ENCODE data around the gene NPAS1. TPM values are rescaled to one million over a fixed set of nuclear protein-coding genes. Genes with fewer than 3 reads are reported as not detected.
A peak's percentile ranks its signal among the peaks of the same experiment; 100 is the strongest.

NPAS1 gene
- total and polyA plus RNA-seq, 10 donors, result 0.85 to 6.3 (median 2.4) TPM

DNA sequence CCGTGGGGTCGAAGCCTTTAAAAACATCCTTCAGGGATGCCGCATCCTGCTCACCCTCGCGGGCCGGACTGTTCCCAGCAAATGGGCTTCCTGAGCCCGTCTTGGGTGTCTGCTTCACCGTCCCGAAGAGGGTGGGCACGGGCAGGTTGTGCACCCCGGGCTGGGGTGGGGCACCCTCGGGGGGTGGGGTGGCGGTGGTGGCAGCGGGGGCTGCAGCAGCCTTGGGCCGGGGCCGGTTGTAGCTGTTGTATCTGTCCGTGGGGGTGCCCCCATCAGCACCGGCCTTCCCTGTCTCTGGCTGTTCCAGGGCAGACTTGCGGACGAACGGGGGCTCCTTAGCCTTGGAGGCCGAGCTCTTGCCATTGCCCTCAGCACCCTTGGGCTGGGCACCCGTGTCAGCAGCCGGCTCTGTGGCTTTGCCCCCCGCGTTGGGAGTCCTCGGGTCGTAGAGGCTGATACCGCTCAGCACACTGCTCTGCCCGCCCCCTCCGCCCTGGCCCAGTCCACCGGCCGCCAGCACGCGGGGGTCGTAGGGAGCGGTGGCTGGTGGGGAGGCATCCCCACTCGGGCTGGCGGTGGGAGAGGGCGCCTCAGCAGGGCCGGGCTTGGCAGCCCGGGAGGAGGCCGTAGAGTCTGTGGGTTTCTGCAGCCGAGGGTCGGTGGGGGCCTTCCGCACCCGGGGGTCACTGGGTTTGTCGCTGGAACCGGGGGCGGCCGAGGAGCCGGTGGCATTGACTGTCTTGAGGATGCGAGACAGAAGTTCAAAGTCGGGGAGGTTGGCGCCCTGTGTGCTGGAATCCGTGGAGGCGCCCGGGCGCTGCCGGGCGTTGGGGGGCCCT is 47.0 kb downstream of the NPAS1 start:
- Histone ChIP-seq H3K4me3 (no peak overlapping the region), H3K27ac (no peak overlapping the region), H3K4me1 (peaks cover 5 to 29% (median 17%) of the 10 kb centered on the region in 6 donors), H3K27me3 (replicated peaks in 1 of 7) (no peaks in the 10 kb centered on the region), H3K36me3 (peaks cover 3 to 84% (median 73%) of the 10 kb centered on the region in 6 donors), H3K9me3 (no peaks in the 10 kb centered on the region)
- intact Hi-C loops (cut with DNase I; ENCODE audit: low total_unique reads), result no loop called here
- WGBS, 5 donors, result 92 to 96% (median 95%) methylated on average over 31 to 61 of the region's 61 CpGs
- no peak for TF ChIP-seq POLR2A (IDR thresholded peaks at IDR 0.05)
- no peak for TF ChIP-seq POLR2AphosphoS5 (IDR thresholded peaks at IDR 0.05)
- TF ChIP-seq, protein P1, sequence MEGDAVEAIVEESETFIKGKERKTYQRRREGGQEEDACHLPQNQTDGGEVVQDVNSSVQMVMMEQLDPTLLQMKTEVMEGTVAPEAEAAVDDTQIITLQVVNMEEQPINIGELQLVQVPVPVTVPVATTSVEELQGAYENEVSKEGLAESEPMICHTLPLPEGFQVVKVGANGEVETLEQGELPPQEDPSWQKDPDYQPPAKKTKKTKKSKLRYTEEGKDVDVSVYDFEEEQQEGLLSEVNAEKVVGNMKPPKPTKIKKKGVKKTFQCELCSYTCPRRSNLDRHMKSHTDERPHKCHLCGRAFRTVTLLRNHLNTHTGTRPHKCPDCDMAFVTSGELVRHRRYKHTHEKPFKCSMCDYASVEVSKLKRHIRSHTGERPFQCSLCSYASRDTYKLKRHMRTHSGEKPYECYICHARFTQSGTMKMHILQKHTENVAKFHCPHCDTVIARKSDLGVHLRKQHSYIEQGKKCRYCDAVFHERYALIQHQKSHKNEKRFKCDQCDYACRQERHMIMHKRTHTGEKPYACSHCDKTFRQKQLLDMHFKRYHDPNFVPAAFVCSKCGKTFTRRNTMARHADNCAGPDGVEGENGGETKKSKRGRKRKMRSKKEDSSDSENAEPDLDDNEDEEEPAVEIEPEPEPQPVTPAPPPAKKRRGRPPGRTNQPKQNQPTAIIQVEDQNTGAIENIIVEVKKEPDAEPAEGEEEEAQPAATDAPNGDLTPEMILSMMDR (IDR thresholded peaks at IDR 0.05 in 8 of 11, conservative IDR thresholded peaks at IDR 0.05 in 3 of 11), result no peak
- DNase-seq, result no peak

DNA sequence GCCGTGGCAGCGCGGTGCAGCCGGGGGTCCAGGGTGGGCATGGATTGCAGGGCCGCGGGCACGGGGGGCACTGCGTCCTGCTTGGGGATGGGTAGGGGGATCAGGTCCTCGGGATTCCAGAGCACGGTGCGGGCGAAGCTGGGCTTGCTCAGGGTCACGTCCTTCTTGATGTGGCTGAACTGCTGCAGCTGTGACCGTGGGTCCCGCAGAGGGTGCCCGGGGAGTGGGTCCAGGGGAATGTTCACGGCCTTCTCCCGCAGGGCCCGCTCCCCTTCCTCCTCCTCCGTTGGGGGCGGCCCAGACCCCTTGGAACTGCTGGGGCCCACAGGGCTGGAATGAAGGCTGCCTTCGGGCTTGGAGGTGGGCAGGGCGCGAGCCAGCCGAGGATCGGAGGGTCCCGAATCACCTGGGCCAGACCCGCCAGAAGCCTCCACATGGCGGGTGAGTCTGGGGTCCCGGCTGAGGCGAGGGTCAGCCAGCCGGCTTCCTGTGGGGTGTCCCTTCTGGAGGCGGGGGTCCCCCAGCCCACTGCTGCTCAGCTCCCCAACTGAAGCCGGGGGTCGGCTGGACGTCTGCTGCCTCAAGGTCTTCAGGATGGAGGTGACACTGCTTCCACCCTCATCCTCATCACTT is 47.7 kb downstream of the NPAS1 start:
- Histone ChIP-seq H3K27me3 (replicated peaks in 1 of 7) (no peaks in the 10 kb centered on the region), H3K4me3 (no peak overlapping the region), H3K9me3 (no peaks in the 10 kb centered on the region), H3K4me1 (peaks cover 5 to 29% (median 17%) of the 10 kb centered on the region in 6 donors), H3K36me3 (peaks cover 3 to 92% (median 80%) of the 10 kb centered on the region in 6 donors), H3K27ac (no peak overlapping the region)
- no peak for DNase-seq
- intact Hi-C loops (cut with DNase I; ENCODE audit: low total_unique reads), result no loop called here
- WGBS, 5 donors, result 94 to 98% (median 97%) methylated on average over 18 to 36 of the region's 36 CpGs
- TF ChIP-seq POLR2AphosphoS5 (IDR thresholded peaks at IDR 0.05) (peak in 1 of 3 donors; percentile 37), POLR2A (IDR thresholded peaks at IDR 0.05) (no peak)
- TF ChIP-seq, protein P1 (IDR thresholded peaks at IDR 0.05 in 8 of 11, conservative IDR thresholded peaks at IDR 0.05 in 3 of 11), result no peak

DNA sequence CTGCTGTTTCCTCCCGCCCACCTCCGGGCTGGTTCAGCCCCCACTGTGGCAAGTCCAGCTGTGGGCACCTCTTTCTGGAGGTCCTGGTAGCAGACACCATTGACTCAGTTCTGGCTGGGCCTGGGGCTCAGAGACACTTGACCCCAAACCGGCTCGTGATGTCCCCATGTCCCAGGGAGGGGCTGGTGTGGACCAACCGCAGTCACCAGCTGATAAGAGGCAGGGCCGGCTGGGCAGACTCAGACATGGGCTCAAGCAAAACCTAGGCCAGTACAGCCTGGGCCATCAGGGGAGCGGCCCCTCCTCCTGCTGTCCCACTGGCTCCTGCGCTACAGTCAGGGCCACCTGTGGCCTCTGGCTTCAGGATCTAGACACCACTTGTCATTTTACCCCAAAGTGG is 48.6 kb downstream of the NPAS1 start:
- no peak overlapping the region for H3K27ac ChIP-seq

More for the DNA sequence above, 48.6 kb downstream of the NPAS1 start:
- Histone ChIP-seq H3K36me3 (peaks cover 3 to 100% (median 89%) of the 10 kb centered on the region in 6 donors), H3K27me3 (replicated peaks in 1 of 7) (no peaks in the 10 kb centered on the region), H3K9me3 (no peaks in the 10 kb centered on the region), H3K4me3 (no peak overlapping the region), H3K4me1 (peaks cover 5 to 31% (median 17%) of the 10 kb centered on the region in 6 donors)
- whole genome bisulfite sequencing, 5 donors, result 90 to 96% (median 95%) methylated on average over 7 to 8 of the region's 8 CpGs
- TF ChIP-seq POLR2A (IDR thresholded peaks at IDR 0.05), result no peak
- TF ChIP-seq POLR2AphosphoS5 (IDR thresholded peaks at IDR 0.05), result no peak
- TF ChIP-seq, protein P1 (IDR thresholded peaks at IDR 0.05 in 8 of 11, conservative IDR thresholded peaks at IDR 0.05 in 3 of 11), result no peak
- intact Hi-C loops (cut with DNase I; ENCODE audit: low total_unique reads), result no loop called here
- DNase-seq, result no peak
